Trophoblast cell (in vitro differentiated cells and primary cell): ENCODE data around the gene PCDHA4.
"Not testable (repeated sequence)": the region's sequence is repeated elsewhere in the genome, so short reads cannot be mapped to it uniquely, and the experiment has no call there.

Source experiments
- DNase-seq, 2 donors: peaks; one replicate each; pipeline ENCODE4 v3.0.0-alpha.2; 2016
- H2AFZ ChIP-seq: 2 replicates; pipeline ENCODE4 v1.6.1; 2013; ENCODE audit warnings: low read length, moderate library complexity, mild to moderate bottlenecking; ENCODE audit not compliant: insufficient read depth, poor library complexity
- H2AK5ac ChIP-seq: 2 replicates; pipeline ENCODE4 v1.6.1; 2013; ENCODE audit warnings: mild to moderate bottlenecking, low read length
- H2BK120ac ChIP-seq: 2 replicates; pipeline ENCODE4 v1.6.1; 2013; ENCODE audit warnings: low read length, mild to moderate bottlenecking, moderate library complexity; ENCODE audit not compliant: insufficient read depth, poor library complexity
- H2BK12ac ChIP-seq: 2 replicates; pipeline ENCODE4 v1.6.1; 2013; ENCODE audit warnings: mild to moderate bottlenecking, low read length, moderate library complexity
- H2BK5ac ChIP-seq: 2 replicates; pipeline ENCODE4 v1.6.1; 2013; ENCODE audit warnings: low read length, low read depth, moderate library complexity, mild to moderate bottlenecking; ENCODE audit not compliant: poor library complexity
- H3K14ac ChIP-seq: 2 replicates; pipeline ENCODE4 v1.6.1; 2013; ENCODE audit warnings: mild to moderate bottlenecking, low read length
- H3K18ac ChIP-seq: 2 replicates; pipeline ENCODE4 v1.6.1; 2013; ENCODE audit warnings: mild to moderate bottlenecking, low read length
- H3K23ac ChIP-seq: 2 replicates; pipeline ENCODE4 v1.6.1; 2013; ENCODE audit warnings: low read length
- H3K27ac ChIP-seq: 2 replicates; pipeline ENCODE4 v1.5.1; 2013; ENCODE audit warnings: low read depth, mild to moderate bottlenecking, inconsistent platforms, low read length, moderate library complexity
- H3K27me3 ChIP-seq: 2 replicates; pipeline ENCODE4 v1.6.1; 2013; ENCODE audit warnings: inconsistent platforms, mild to moderate bottlenecking, low read length, moderate library complexity; ENCODE audit not compliant: insufficient read depth
- H3K36me3 ChIP-seq, 2 experiments: 1 replicate in 1 of 2; 2 replicates in 1 of 2; pipeline ENCODE4 v1.6.1; 2013; ENCODE audit warnings: low read length in 2 of 2, mild to moderate bottlenecking in 2 of 2, moderate library complexity in 1 of 2; ENCODE audit not compliant: insufficient read depth in 2 of 2, control insufficient read depth in 1 of 2
- H3K4ac ChIP-seq: 2 replicates; pipeline ENCODE4 v1.6.1; 2013; ENCODE audit warnings: low read depth, mild to moderate bottlenecking, low read length, moderate library complexity
- H3K4me1 ChIP-seq, 2 experiments: 1 replicate in 1 of 2; 2 replicates in 1 of 2; pipeline ENCODE4 v1.6.1; 2013; ENCODE audit warnings: low read length in 2 of 2, mild to moderate bottlenecking in 2 of 2, moderate library complexity in 1 of 2; ENCODE audit not compliant: insufficient read depth in 2 of 2, control insufficient read depth in 1 of 2
- H3K4me2 ChIP-seq: 2 replicates; pipeline ENCODE4 v1.6.1; 2013; ENCODE audit warnings: inconsistent platforms, mild to moderate bottlenecking, low read length, moderate library complexity
- H3K4me3 ChIP-seq: 2 replicates; pipeline ENCODE4 v1.5.1; 2013; ENCODE audit warnings: mild to moderate bottlenecking, low read depth, low read length, inconsistent platforms
- H3K79me1 ChIP-seq: one replicate; pipeline ENCODE4 v1.6.1; 2013; ENCODE audit warnings: low read length
- H3K79me2 ChIP-seq: 2 replicates; pipeline ENCODE4 v1.6.1; 2013; ENCODE audit warnings: low read length, mild to moderate bottlenecking; ENCODE audit not compliant: control insufficient read depth, insufficient read depth, poor library complexity
- H3K9ac ChIP-seq: 2 replicates; pipeline ENCODE4 v1.6.1; 2013; ENCODE audit warnings: mild to moderate bottlenecking, low read length
- H3K9me3 ChIP-seq: 2 replicates; pipeline ENCODE4 v1.6.1; 2013; ENCODE audit warnings: low read depth, mild to moderate bottlenecking, control low read depth, inconsistent platforms, low read length; ENCODE audit not compliant: insufficient read depth
- H4K12ac ChIP-seq: 2 replicates; pipeline ENCODE4 v1.6.1; 2013; ENCODE audit warnings: low read depth, mild to moderate bottlenecking, low read length, moderate library complexity
- H4K8ac ChIP-seq: 2 replicates; pipeline ENCODE4 v1.6.1; 2013; ENCODE audit warnings: low read depth, mild to moderate bottlenecking, low read length, moderate library complexity
- H4K91ac ChIP-seq: one replicate; pipeline ENCODE4 v1.6.1; 2013; ENCODE audit warnings: low read depth, mild to moderate bottlenecking, low read length, moderate library complexity
- WGBS: extraction: QIAGEN DNeasy Blood & Tissue Kit; methylation state at CpG from one replicate; pipeline ENCODE4 v1.1.7; 2013; ENCODE audit warnings: missing lambda C conversion rate; ENCODE audit not compliant: insufficient read length, insufficient coverage; ENCODE audit errors: extremely low coverage; 5-methylcytosine and 5-hydroxymethylcytosine counted together

PCDHA4 gene

GRCh38 chr5:140785905-140786686 is 20.8 kb upstream of the PCDHA4 start, which contains the start of gene PCDHA1:
Gene PCDHA1 (plus strand): TSS chr5:140786140.
- Histone ChIP-seq H3K4ac (no peak within 1 kb of the TSS), H2BK5ac (no peak within 1 kb of the TSS), H3K23ac (no peak within 1 kb of the TSS), H3K4me3 (peak within 1 kb of the TSS; percentile 25), H4K91ac (no peak within 1 kb of the TSS), H2AFZ (no peak within 1 kb of the TSS), H4K12ac (no peak within 1 kb of the TSS), H3K9ac (no peak within 1 kb of the TSS), H2BK120ac (no peak within 1 kb of the TSS), H3K4me2 (no peak within 1 kb of the TSS), H4K8ac (no peak within 1 kb of the TSS), H3K27ac (no peak within 1 kb of the TSS), H3K36me3 (no peaks in the 10 kb centered on the region), H3K14ac (no peak within 1 kb of the TSS), H3K79me2 (no peaks in the 10 kb centered on the region), H3K18ac (no peak within 1 kb of the TSS), H2AK5ac (no peak within 1 kb of the TSS), H3K9me3 (peaks cover 25% of the 10 kb centered on the region), H3K4me1 (no peaks in the 10 kb centered on the region), H2BK12ac (no peak within 1 kb of the TSS), H3K79me1 (no peaks in the 10 kb centered on the region), H3K27me3 (no peaks in the 10 kb centered on the region)
- no peak for DNase-seq
- WGBS = no CpG with 5 or more reads among the region's 29 CpGs

- not testable (repeated sequence) for H4K8ac ChIP-seq, H3K79me2 ChIP-seq, H3K14ac ChIP-seq, H2BK120ac ChIP-seq, H4K91ac ChIP-seq, H3K4me1 ChIP-seq, H3K18ac ChIP-seq, H3K23ac ChIP-seq, H3K4me3 ChIP-seq, H3K4me2 ChIP-seq, H3K36me3 ChIP-seq, H3K4ac ChIP-seq, H2BK5ac ChIP-seq, H2AK5ac ChIP-seq, H4K12ac ChIP-seq, H3K9ac ChIP-seq, H2BK12ac ChIP-seq, DNase-seq, H3K27ac ChIP-seq, H2AFZ ChIP-seq, H3K27me3 ChIP-seq, H3K79me1 ChIP-seq
- WGBS = no CpG with 5 or more reads among the region's 44 CpGs
- H3K9me3 ChIP-seq = peaks cover 25% of the 10 kb centered on the region
Measured at GRCh38 chr5:140787422-140787821, 19.4 kb upstream of the PCDHA4 start.

DNA sequence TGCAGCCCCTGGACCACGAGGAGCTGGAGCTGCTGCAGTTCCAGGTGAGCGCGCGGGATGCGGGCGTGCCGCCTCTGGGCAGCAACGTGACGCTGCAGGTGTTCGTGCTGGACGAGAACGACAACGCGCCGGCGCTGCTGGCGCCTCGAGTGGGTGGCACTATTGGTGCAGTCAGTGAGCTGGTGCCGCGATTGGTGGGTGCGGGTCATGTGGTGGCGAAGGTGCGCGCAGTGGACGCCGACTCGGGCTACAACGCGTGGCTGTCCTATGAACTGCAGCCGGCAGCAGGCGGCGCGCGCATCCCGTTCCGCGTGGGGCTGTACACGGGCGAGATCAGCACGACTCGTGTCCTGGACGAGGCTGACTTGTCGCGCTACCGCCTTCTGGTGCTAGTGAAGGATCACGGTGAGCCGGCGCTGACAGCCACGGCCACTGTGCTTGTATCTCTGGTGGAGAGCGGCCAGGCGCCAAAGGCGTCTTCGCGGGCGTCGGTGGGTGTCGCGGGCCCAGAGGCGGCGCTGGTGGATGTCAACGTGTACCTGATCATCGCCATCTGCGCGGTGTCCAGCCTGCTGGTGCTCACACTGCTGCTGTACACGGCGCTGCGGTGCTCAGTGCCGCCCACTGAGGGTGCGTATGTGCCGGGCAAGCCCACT is 18.9 kb upstream of the PCDHA4 start:
- H3K27ac ChIP-seq, H3K9ac ChIP-seq, H3K27me3 ChIP-seq, H3K4me3 ChIP-seq, H4K91ac ChIP-seq, H2BK12ac ChIP-seq, H3K23ac ChIP-seq, H2BK5ac ChIP-seq, H4K12ac ChIP-seq, H3K79me2 ChIP-seq, H3K4me2 ChIP-seq, DNase-seq, H4K8ac ChIP-seq, H2AK5ac ChIP-seq, H3K4me1 ChIP-seq, H3K18ac ChIP-seq, H2AFZ ChIP-seq, H3K14ac ChIP-seq, H3K36me3 ChIP-seq, H2BK120ac ChIP-seq, H3K4ac ChIP-seq, H3K79me1 ChIP-seq: not testable (repeated sequence)
- no CpG with 5 or more reads among the region's 70 CpGs for WGBS
- H3K9me3 ChIP-seq = peaks cover 23% of the 10 kb centered on the region

GRCh38 chr5:140791089-140791488 is 15.8 kb upstream of the PCDHA4 start:
- Histone ChIP-seq H3K9me3 (peaks cover 26% of the 10 kb centered on the region), H4K8ac (no peak overlapping the region), H2AFZ (no peak overlapping the region), H3K27ac (no peak overlapping the region), H2BK12ac (no peak overlapping the region), H3K4ac (no peak overlapping the region), H3K79me2 (no peaks in the 10 kb centered on the region), H3K4me3 (no peak overlapping the region), H3K9ac (no peak overlapping the region), H3K14ac (no peak overlapping the region), H2BK120ac (no peak overlapping the region), H3K18ac (no peak overlapping the region), H3K4me2 (no peak overlapping the region), H3K36me3 (no peaks in the 10 kb centered on the region), H3K79me1 (no peaks in the 10 kb centered on the region), H4K91ac (no peak overlapping the region), H3K27me3 (no peaks in the 10 kb centered on the region), H3K4me1 (no peaks in the 10 kb centered on the region), H2AK5ac (no peak overlapping the region), H2BK5ac (no peak overlapping the region), H3K23ac (no peak overlapping the region), H4K12ac (no peak overlapping the region)
- WGBS = no CpG with 5 or more reads among the region's 2 CpGs
- DNase-seq = no peak
